SK-N-MC (cell line): ENCODE results near the gene OLIG3.

Experiments used
- EZH2 ChIP-seq: fragments of 200-600 bp; sonication (generic); IDR thresholded peaks from one replicate; pipeline ENCODE4 v1.6.1; 2017; ENCODE audit warnings: antibody characterized with exemption
- FOXP2 ChIP-seq: optimal IDR thresholded peaks from 2 replicates; pipeline ENCODE3; 2011; ENCODE audit warnings: mild to moderate bottlenecking, moderate library complexity; ENCODE audit not compliant: insufficient read depth; ENCODE audit errors: extremely low read length, control extremely low read depth
- POLR2AphosphoS5 ChIP-seq: IDR thresholded peaks from 2 replicates; pipeline ENCODE4 v1.6.1; 2012; ENCODE audit warnings: mild to moderate bottlenecking, low read depth, low read length, borderline replicate concordance

DNA sequence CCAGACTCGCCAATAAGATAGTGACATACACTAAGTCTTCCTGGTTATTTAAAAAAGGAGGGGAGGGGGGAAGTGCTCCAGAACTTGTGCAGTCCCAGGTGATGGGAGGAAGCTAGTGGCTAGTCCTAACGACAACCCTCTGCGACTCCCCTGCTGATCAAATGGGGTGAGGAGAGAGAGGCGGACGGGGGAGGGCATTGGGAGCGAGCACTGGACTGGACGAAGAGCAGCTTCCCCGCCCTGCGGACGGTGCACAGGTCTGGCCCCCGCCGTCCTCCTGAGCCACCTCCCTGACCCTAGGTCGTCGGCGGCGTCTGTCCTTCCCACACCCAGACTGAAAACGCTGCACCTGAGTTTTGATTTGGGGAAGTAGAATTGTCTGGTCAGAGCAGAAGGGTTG lies 2.2 kb upstream of the OLIG3 start:
- TF ChIP-seq EZH2 (no peak), POLR2AphosphoS5 (no peak), FOXP2 (no peak)
